SK-N-MC (cell line): ENCODE results near the gene ATRNL1.

Experiments used
- DNase-seq: peaks from one replicate; pipeline ENCODE4 v3.0.0-alpha.2; 2011; ENCODE audit warnings: low read depth, low spot score
- H3K27ac ChIP-seq: fragments of 200-600 bp; sonication (generic); 2 replicates; pipeline ENCODE4 v1.5.1; 2016; ENCODE audit warnings: mixed run types
- H3K36me3 ChIP-seq: fragments of 200-600 bp; sonication (generic); 2 replicates; pipeline ENCODE4 v1.6.1; 2017; ENCODE audit warnings: antibody characterized with exemption, low read length, mixed read lengths; ENCODE audit not compliant: insufficient read depth
- H3K4me3 ChIP-seq: fragments of 200-600 bp; sonication (generic); 2 replicates; pipeline ENCODE4 v1.5.1; 2016
- H3K9ac ChIP-seq: fragments of 200-600 bp; sonication (generic); 2 replicates; pipeline ENCODE4 v1.8.0; 2017; ENCODE audit warnings: mixed run types, mixed read lengths; ENCODE audit not compliant: insufficient read length
- H3K9me3 ChIP-seq: fragments of 200-600 bp; sonication (generic); 2 replicates; pipeline ENCODE4 v1.6.1; 2017; ENCODE audit warnings: low read depth, mild to moderate bottlenecking, antibody characterized with exemption, low read length, moderate library complexity, mixed read lengths
- EZH2 ChIP-seq: fragments of 200-600 bp; sonication (generic); IDR thresholded peaks from one replicate; pipeline ENCODE4 v1.6.1; 2017; ENCODE audit warnings: antibody characterized with exemption
- FOXP2 ChIP-seq: optimal IDR thresholded peaks from 2 replicates; pipeline ENCODE3; 2011; ENCODE audit warnings: mild to moderate bottlenecking, moderate library complexity; ENCODE audit not compliant: insufficient read depth; ENCODE audit errors: extremely low read length, control extremely low read depth
- POLR2AphosphoS5 ChIP-seq: IDR thresholded peaks from 2 replicates; pipeline ENCODE4 v1.6.1; 2012; ENCODE audit warnings: mild to moderate bottlenecking, low read depth, low read length, borderline replicate concordance

The ATRNL1 gene

GRCh38 chr10:115979576-115979975 is 886.4 kb downstream of the ATRNL1 start:
- Histone ChIP-seq H3K9ac (no peak overlapping the region), H3K4me3 (no peak overlapping the region)
- no peak for TF ChIP-seq POLR2AphosphoS5
- TF ChIP-seq FOXP2: no peak
- no peak for TF ChIP-seq EZH2

GRCh38 chr10:115980470-115980869 is 887.3 kb downstream of the ATRNL1 start:
- H3K9me3 ChIP-seq: no peaks in the 10 kb centered on the region
- no peak overlapping the region for H3K9ac ChIP-seq
- TF ChIP-seq POLR2AphosphoS5: no peak
- no peak for TF ChIP-seq FOXP2
- no peak for TF ChIP-seq EZH2
- H3K4me3 ChIP-seq: no peak overlapping the region
- DNase-seq: no peak
- H3K27ac ChIP-seq: no peak overlapping the region
- no peaks in the 10 kb centered on the region for H3K36me3 ChIP-seq

More at GRCh38 chr10:115979576-115979975, 886.4 kb downstream of the ATRNL1 start:
- Histone ChIP-seq H3K9me3 (no peaks in the 10 kb centered on the region), H3K36me3 (no peaks in the 10 kb centered on the region), H3K27ac (no peak overlapping the region)
- no peak for DNase-seq

- TF ChIP-seq POLR2AphosphoS5 (no peak), FOXP2 (no peak), EZH2 (no peak)
- no peak overlapping the region for H3K27ac ChIP-seq
- H3K36me3 ChIP-seq: no peaks in the 10 kb centered on the region
- no peak overlapping the region for H3K9ac ChIP-seq
- H3K4me3 ChIP-seq: no peak overlapping the region
- H3K9me3 ChIP-seq: no peaks in the 10 kb centered on the region
- no peak for DNase-seq
Measured at GRCh38 chr10:115981081-115981480, 887.9 kb downstream of the ATRNL1 start.

- H3K4me3 ChIP-seq: no peak overlapping the region
- no peak for DNase-seq
- no peak overlapping the region for H3K9ac ChIP-seq
- no peaks in the 10 kb centered on the region for H3K9me3 ChIP-seq
- no peak overlapping the region for H3K27ac ChIP-seq
- no peaks in the 10 kb centered on the region for H3K36me3 ChIP-seq
- no peak for TF ChIP-seq EZH2
- TF ChIP-seq POLR2AphosphoS5: no peak
- TF ChIP-seq FOXP2: no peak
Measured at GRCh38 chr10:115982076-115982475, 888.9 kb downstream of the ATRNL1 start.

- Histone ChIP-seq H3K4me3 (no peak overlapping the region), H3K9me3 (no peaks in the 10 kb centered on the region), H3K36me3 (no peaks in the 10 kb centered on the region), H3K9ac (no peak overlapping the region), H3K27ac (no peak overlapping the region)
- TF ChIP-seq FOXP2 (no peak), POLR2AphosphoS5 (no peak), EZH2 (no peak)
- DNase-seq: no peak
Measured at GRCh38 chr10:115982526-115982925, 889.4 kb downstream of the ATRNL1 start.

GRCh38 chr10:115985786-115986185 is 892.6 kb downstream of the ATRNL1 start:
- H3K36me3 ChIP-seq: no peaks in the 10 kb centered on the region
- H3K9me3 ChIP-seq: no peaks in the 10 kb centered on the region
- DNase-seq: no peak
- H3K27ac ChIP-seq: no peak overlapping the region
- TF ChIP-seq FOXP2: no peak
- no peak for TF ChIP-seq EZH2
- TF ChIP-seq POLR2AphosphoS5: no peak
- no peak overlapping the region for H3K4me3 ChIP-seq
- H3K9ac ChIP-seq: no peak overlapping the region

- no peaks in the 10 kb centered on the region for H3K36me3 ChIP-seq
- no peak overlapping the region for H3K27ac ChIP-seq
- no peak overlapping the region for H3K9ac ChIP-seq
- no peaks in the 10 kb centered on the region for H3K9me3 ChIP-seq
- DNase-seq: no peak
- TF ChIP-seq EZH2: no peak
- no peak for TF ChIP-seq FOXP2
- TF ChIP-seq POLR2AphosphoS5: no peak
- H3K4me3 ChIP-seq: no peak overlapping the region
Measured at GRCh38 chr10:115988380-115988779, 895.2 kb downstream of the ATRNL1 start.

- DNase-seq: no peak
- H3K36me3 ChIP-seq: no peaks in the 10 kb centered on the region
- H3K9ac ChIP-seq: no peak overlapping the region
- no peak overlapping the region for H3K27ac ChIP-seq
- H3K4me3 ChIP-seq: no peak overlapping the region
- H3K9me3 ChIP-seq: no peaks in the 10 kb centered on the region
- no peak for TF ChIP-seq EZH2
- no peak for TF ChIP-seq FOXP2
- no peak for TF ChIP-seq POLR2AphosphoS5
Measured at GRCh38 chr10:115989621-115990020, 896.5 kb downstream of the ATRNL1 start.
